Measurements from ENCODE around the gene WDR37. TPM values are rescaled to one million over a fixed set of nuclear protein-coding genes. Genes with fewer than 3 reads are reported as not detected.
A peak's percentile ranks its signal among the peaks of the same experiment; 100 is the strongest.
"Not testable (repeated sequence)": the region's sequence is repeated elsewhere in the genome, so short reads cannot be mapped to it uniquely, and the experiment has no call there.

The WDR37 gene
- total and polyA plus RNA-seq, 10 of the 15 experiments (the other 5 are each of a cell fraction or from before 2014, with no cell fraction given) = 1.9 to 11.1 (median 7.1) TPM

DNA sequence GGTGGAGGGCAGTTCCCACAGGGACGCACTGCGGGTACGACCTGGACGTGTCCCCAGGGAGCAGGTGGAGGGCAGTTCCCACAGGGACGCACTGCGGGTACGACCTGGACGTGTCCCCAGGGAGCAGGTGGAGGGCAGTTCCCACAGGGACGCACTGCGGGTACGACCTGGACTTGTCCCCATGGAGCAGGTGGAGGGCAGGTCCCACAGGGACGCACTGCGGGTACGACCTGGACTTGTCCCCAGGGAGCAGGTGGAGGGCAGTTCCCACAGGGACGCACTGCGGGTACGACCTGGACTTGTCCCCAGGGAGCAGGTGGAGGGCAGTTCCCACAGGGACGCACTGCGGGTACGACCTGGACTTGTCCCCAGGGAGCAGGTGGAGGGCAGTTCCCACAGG lies 17.4 kb upstream of the WDR37 start:
- CTCF ChIA-PET; H3K9me3 ChIP-seq (replicated peaks; ENCODE audit: control insufficient read depth, insufficient read depth, low read length); H4K20me1 ChIP-seq (ENCODE audit: control insufficient read depth, insufficient read depth); H3K27ac ChIP-seq (ENCODE audit: control insufficient read depth, insufficient read depth); H3K4me2 ChIP-seq (ENCODE audit: control insufficient read depth, insufficient read depth); H3K27me3 ChIP-seq (replicated peaks in 1 of 2; ENCODE audit: control insufficient read depth in 2 of 2, insufficient read depth in 2 of 2, low read length in 1 of 2); DNase-seq (ENCODE audit: low read depth, low spot score); BruUV-seq (replicated peaks); H3K4me3 ChIP-seq; FAIRE-seq; RAD21 ChIA-PET (ENCODE audit: unreplicated experiment); H3K9ac ChIP-seq (ENCODE audit: control insufficient read depth, insufficient read depth, low read length); H3K4me1 ChIP-seq (ENCODE audit: control insufficient read depth, insufficient read depth, low read length); POLR2A ChIA-PET; H2AFZ ChIP-seq (ENCODE audit: control insufficient read depth, low read depth, low read length); in situ Hi-C loops (cut with MboI); ATAC-seq: not testable (repeated sequence)
- intact Hi-C loops (cut with micrococcal nuclease; ENCODE audit: unreplicated experiment) = loop anchor here (2.0 kb wide), 1 partner anchor 64 kb away; no protein-coding TSS in a partner anchor
- Histone ChIP-seq H3K79me2 (ENCODE audit: control insufficient read depth, insufficient read depth, low read length) (peaks cover 12% of the 10 kb centered on the region), H3K36me3 (ENCODE audit: control insufficient read depth in 2 of 2, insufficient read depth in 2 of 2, low read length in 1 of 2) (peaks cover 2 to 12% of the 10 kb centered on the region in 2 experiments)
- WGBS (ENCODE audit: insufficient coverage, insufficient replicate concordance, low lambda C conversion rate, missing lambda C conversion rate) = 0% methylated on average over 1 of the region's 20 CpGs
- TF ChIP-seq CUX1 (IDR thresholded peaks at IDR 0.05; ENCODE audit: insufficient replicate concordance, low read depth, low read length) (peak; percentile 67), POLR2AphosphoS2 (IDR thresholded peaks at IDR 0.05; ENCODE audit: low read depth, low read length) (0 out of 2 replicates have a peak, but pooled peaks have one; percentile 39), POLR2AphosphoS5 (IDR thresholded peaks at IDR 0.05; ENCODE audit: low read length) (peak; percentile 66; the same call in 1 of the 2 replicates), ATF2 (IDR thresholded peaks at IDR 0.05; ENCODE audit: low read length) (peak; percentile 47; the same call in 1 of the 2 replicates), POLR2A (IDR thresholded peaks at IDR 0.05; ENCODE audit: low read depth, low read length) (peak; percentile 57)
- SMC1A ChIA-PET (ENCODE audit: uncharacterized antibody, unreplicated experiment) = interaction anchor here (1.0 kb wide), 1 partner anchor 45 kb away, joined by 3 read pairs; no protein-coding TSS in a partner anchor

Measured in GM12878 (cell line).